Tongue (tissue), 2 donors: ENCODE measurements around the gene NUDT4. TPM values are rescaled to one million over a fixed set of nuclear protein-coding genes. Genes with fewer than 3 reads are reported as not detected.
"Not testable (repeated sequence)": the region's sequence is repeated elsewhere in the genome, so short reads cannot be mapped to it uniquely, and the experiment has no call there.

ENCODE experiments used
- DNase-seq: peaks from one replicate; pipeline ENCODE4 v3.0.0-alpha.2; 2015
- total RNA-seq: library from RNA; depleted of rRNA; stranded (reverse); fragments of >200 nt; gene quantifications from one replicate; pipeline ENCODE4 v1.2.3, GENCODE V29; 2014

The NUDT4 gene
- total RNA-seq, 1 donor from 2014 or later = 121 TPM

DNA sequence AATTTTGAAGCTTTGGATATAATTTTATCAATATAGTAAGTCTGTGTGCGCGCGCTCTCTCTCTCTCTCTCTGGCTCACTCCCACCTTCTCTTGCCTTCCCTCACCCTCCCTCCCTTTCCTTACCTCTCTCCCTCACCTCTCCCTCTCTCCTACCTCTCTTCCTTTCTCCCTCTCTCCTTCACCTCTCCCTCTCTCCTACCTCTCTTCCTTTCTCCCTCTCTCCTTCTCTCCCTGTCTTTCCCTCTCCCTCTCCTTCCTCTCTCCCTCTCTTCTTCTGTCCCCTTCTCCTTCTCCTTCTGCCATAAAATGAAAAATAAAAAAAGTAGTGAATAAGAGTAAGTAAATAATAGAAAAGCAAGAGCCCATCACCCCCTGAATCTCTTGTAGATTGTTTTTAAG is 9.0 kb upstream of the NUDT4 start:
- no peak for DNase-seq

DNA sequence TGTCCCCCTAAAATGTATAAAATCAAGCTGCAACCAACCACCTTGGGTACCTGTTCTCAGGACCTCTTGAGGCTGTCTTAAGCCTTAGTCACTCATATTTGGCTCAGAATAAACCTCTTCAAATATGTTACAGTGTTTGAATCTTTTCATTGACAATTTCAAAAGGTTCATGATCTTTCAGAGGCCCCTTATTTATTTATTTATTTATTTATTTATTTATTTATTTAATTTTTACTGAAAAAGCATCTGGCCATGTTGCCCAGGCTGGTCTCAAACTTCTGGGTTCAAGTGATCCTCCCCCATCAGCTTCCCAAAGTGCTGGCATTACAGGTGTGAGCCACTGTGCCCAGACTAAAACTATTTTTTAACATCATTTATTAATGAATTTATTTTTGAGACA is 8.2 kb upstream of the NUDT4 start:
- DNase-seq = no peak

DNA sequence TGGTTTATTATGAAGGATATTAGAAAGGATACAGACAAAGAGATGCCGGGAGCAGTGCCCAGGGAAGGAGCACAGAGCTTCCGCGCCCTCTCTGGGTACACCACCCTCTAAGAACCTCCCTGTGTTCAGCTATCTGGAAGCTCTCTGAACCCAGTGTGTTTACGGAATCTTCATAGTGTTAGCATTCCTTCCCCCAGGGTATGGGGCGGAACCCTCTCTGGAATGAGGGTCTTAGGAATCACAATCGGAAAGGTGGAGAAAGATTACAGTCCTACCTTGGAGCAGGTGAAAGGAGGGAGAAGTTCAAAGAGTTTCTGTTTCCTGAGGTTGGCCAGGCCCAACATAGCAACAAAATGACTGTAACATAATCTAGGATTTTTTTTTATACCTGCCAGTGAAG is 6.8 kb upstream of the NUDT4 start:
- no peak for DNase-seq

DNA sequence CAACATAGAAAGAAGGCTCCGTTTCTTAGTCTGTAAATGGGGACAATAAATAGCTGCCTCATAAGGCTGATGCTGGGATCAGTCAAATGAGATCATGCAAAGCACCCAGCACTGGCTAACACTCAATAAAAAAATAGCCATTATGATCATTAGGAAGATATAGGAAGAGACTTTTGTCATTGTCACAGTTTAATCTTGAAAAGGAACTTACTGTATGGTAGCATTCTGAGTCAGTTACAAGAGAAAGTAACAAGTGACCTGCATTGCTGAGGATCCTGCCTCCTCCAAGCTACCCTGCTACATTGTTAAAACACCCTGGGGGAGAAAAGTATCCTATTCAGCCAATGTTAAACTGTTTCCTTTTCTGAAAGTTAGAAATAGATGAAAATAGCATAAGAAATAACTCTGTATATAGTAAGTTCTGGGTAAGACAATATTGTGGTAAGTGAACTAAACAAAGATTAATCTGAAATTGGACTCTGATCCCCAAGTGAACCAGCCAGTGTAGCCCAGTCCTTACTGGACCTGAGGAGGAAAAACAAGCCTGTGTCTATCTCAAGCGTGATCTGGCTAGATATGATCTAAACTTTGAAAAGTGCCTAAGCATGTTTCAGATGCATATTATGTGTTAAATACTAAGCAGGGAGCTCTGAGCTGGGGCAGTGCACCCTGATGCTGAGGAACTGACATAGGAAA is 3.6 kb upstream of the NUDT4 start:
- DNase-seq = no peak

DNA sequence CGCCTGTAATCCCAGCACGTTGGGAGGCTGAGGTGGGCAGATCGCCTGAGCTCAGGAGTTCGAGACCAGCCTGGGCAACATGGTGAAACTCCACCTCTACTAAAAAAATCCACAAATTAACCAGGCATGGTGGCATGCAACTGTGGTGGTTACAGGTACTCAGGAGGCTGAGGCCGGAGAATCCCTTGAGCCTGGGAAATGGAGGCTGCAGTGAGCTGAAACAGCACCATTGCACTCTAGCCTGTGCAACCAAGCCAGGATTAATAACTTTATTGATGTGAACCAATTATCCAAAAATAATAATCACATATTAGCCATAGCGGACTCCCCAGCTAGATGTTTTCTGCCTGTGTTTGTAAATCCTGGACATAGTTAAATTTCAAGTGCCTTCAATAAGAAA is 1.8 kb upstream of the NUDT4 start:
- DNase-seq = no peak

DNA sequence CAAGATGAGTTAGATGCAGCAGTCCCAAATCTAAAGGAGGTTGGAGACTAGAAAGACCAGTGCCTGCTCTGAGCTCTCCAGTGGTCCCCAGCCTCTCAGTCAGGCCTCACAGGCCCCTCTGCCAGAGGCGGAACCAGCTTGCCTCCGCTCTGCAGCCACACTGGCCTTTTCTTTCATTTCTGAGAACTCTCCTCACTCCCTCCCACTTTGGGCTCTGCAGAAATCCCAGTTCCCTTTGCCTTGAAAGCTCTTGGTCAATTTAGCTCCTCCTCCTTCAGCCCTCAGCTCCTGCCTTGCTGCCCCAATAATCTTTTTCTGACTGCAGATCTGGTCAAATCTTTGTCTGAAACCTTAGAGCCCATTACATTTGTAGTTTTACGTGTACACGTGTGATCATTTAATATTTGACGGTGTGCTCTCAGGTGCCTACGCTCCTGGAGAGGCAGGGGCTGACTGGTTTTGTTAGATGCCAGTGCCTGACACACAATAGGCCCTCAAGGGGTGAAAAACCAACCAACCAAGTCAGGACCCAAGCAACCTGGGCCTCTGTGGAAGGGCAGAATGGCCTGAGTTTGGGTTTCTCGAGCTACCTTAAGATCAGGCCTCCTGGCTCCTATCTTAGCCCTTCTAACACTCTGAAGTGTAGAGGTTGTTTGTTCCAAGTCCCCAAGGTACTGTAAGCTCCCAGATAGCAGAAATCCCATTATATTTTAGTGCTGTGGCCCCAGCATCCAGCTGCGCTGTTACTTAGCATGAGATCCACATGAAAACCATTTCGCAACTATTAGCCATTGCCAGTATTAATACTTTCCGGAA is 1.1 kb upstream of the NUDT4 start:
- peak; percentile 58 for DNase-seq

DNA sequence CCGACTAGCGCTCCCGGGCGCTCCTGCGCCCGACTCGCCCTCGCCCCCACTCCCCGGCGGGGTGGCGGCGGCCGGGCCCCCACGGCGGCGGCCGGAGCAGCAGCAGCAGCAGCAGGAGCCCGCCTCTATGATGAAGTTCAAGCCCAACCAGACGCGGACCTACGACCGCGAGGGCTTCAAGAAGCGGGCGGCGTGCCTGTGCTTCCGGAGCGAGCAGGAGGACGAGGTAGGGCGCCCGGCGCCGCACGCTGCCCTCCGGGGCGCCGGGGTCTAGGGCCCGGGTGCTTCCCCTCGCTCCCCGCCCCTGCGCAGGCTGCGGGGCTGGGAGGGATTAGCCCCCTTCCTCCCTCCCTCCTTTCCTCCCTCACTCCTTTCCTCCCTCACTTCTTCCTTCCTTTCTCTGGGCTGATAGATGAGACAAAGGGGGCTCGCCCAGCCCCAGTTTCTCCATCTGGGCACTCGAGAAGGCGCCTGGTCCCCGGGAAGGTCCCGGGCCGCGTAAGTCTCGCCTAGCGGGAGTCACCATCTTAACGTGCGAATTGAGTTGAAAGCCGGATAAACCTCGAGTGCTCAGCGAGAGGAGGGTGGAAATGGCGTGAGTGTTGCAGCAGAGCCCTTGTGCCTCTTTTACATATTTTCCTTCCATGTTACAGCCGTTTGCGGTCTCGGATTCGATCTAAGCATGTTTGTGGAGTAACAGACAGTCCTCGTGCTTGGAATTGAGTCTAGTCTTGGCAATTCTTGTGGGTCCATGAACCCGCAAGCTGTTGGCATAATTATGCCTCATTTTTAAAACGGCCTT is 672 bp downstream of the NUDT4 start:
- DNase-seq = peak; percentile 76

DNA sequence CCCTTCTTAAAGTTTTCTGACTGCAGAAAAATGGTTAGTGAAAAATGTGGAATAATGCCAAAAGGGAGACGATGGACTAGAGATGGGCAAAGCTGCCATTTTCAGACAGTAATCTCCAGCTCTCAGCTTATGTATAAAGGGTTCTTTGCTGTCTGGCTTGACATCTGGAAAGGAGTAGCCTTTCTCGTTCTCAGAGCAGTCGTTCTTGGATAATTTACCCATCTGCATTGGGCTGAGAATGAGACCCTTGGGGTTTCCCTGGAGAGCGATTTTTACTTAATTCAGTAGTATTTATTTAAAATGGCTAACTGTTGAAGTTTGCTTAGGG is 1.2 kb downstream of the NUDT4 start:
- DNase-seq = peak; percentile 75

DNA sequence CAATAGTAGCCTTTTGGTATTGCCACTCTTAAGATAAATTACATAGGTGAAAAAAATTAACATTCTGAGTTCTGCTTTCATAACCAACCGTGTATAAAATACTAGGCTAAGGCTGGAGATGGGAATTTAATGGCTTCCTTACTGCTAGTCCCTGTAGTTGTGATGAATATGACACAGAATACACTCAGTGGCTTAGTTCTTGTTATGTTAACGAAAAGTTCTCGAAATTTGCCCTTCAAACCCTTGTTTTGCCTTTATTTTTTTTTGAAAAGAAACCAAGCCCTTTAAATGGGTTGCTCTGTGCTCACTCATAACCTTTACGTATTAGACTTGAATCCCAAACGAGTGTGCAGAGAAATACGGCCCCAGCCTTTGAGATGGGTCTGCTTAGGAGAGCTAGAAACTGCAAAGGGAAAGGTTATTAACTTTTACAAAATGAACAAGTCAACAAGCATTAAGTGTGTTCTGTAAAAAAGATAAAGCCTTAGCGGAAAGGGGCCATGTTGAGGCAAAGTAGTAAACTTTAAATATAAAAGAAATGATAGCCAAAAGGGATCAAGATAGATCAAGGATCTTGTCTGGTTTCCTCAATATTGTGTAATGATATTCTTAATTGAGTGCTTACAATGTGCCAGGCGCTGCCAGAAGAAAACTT is 1.7 kb downstream of the NUDT4 start:
- peak; percentile 62 for DNase-seq

DNA sequence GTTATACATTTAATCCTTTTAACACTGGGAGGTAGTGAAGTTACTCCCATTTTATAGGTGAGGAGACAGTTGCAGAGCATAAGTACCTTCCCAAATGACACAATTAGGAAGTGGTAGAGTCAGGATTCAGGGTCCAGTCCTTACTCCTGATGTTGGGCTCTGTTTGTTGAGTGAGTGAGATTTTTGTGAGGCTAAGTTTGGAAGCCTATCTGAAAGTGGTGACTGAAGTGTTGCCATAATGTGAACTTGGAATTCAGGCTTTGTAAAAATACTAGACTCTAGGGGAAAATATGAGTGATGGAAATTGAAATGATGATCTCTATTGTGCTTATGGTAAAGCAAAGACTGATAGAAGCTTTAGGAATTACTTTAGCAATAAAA is 2.2 kb downstream of the NUDT4 start:
- DNase-seq = peak; percentile 35

DNA sequence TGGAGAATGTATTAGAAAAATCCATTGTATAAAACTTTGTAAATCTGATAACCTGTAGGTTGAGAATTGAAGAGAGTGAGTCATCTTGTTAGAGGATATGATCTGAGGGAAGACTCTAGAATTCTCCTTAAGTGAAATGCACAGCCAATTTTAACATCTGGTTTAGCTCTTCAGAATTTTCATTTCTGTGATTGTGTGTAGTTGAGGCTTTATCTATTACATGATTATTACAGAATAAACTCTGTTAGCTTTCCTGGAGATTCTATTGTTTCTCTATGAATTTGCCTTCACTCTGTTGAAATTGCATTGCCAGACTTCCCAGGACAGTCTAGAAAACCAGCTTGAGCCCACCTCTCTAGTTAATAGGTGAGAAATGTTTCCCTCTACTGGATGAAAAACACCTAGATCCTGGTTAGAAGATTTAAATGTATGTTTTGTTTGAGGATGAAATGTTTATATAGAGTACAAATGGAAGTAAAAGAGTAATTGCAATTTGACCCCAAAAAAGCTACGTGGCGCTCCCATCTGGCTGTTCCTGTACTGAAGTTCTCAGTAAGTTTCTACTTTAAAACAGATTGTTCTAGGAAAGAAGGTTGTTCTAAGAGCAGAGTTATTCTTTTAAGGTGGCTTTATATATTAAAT is 2.9 kb downstream of the NUDT4 start:
- peak; percentile 76 for DNase-seq

DNA sequence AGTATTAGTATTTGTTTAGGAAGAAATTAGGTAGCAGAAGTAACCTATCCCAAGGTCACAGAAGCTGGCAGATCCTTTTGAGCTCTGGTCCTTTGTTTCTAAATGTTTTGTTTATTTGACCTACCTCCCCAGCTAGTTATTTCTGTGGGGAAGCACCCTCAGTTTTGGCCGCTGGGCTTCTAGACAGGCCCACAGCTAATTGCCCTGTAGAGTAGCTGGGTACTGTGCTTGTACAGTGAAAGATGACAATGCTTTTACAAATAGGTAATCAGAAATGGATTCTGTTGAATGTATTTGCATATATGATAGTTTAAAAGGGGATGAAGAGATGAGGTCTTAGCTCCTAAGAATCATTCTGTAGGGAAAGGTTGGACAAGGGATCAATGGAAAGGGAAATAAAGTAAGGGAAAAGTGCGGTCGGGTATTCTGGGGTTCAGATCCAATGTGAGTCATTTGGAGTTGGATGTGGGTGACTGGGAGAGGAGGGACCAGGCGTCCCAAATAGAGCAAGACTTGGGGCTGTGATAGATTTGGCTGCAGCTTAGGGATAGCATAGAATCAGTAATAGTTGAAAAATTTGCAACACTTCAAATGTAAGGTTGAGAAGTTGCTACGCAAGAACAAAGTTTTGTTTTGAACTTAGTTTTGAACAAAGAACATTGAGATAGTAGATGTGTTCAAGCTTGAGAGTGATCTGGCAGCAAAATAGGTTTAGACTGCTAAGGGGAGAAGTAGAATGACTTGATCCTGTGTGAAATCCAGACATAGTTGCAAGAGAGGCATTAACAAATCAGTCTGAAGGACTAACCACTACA is 3.6 kb downstream of the NUDT4 start:
- no peak for DNase-seq

DNA sequence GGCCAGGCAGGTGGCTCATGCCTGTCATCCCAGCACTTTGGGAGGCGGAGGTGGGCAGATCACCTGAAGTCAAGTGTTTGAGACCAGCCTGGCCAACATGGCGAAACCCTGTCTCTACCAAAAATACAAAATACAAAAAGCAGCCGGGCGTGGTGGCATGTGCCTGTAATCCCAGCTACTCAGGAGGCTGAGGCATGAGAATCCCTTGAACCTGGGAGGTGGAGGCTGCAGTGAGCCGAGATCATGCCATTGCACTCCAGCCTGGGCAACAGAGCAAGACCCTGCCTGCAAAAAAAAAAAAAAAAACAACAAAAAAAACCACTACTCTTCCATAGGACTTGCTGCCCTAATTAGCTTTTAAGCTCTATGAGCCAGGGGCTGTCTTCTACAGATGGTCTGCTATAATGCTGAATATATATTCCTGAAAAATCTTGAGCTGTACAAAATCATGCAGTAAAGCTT is 4.3 kb downstream of the NUDT4 start:
- not testable (repeated sequence) for DNase-seq

DNA sequence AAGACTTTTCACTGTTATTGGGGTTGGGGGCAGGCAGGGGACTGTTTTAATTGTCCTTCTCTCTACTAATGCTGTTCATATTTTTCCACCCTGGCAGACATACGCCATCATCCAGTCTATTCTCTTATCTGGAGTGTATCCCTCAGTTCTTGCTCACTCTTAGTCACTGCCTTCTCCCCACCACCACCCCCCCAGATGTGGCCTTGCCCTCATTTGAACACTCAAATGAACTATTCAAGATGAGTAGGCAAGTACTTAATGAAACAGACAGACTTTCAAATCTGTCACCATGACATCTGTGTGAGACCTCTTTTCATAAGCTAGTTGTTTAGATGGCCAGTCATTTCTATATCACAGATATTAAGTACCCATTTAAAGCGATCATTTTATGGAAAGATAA is 10.1 kb downstream of the NUDT4 start:
- no peak for DNase-seq

DNA sequence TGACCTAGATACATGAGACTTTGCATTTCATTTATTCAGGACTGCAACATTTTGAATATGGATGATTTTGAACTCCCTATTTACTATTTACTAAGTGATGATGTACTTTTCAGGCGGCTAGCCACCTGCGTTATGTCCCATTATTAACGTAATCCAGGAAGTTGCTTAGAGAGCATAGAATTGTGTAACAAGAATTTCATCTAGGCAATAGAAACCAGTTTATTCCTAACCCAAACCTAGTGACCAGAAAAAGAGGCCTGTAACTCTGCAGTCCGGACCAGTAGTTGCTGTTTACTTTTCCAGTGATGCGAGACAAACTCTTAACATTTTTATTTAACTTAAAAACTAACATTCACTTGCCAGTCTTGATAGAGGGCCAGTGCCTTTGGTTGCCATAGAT is 12.3 kb downstream of the NUDT4 start:
- no peak for DNase-seq

DNA sequence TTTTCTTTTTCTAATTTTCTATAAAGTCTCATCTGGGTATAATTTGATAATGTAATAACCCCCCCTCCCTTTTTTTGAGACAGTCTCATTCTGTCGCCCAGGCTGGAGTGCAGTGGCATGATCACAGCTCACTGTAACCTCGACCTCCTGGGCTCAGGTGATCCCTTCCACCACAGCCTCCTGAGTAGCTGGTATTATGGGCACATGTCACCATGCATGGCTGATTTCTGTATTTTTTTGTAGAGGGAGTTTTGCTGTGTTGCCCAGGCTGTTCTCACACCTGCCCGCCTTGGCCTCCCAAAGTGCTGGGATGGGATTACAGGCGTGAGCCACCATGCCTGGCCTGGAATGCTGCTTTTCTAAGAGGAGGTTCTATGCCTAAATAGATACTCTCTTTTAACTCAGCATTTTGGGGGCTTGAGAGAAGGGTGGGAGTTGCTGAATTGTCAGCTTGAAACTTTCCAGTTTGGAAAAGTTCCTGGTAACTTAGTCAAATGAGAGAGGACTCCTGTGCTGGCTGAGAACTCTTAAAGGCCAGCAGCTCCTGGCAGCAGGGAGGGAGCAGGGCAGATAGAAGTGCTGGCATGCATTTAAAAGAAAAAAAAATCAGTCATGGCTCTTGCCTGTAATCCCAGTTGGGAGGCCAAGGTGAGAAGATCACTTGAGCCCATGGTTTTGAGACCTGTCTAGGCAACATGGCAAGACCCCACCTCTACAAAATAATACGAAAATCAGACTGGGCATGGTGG is 13.0 kb downstream of the NUDT4 start:
- DNase-seq = no peak

DNA sequence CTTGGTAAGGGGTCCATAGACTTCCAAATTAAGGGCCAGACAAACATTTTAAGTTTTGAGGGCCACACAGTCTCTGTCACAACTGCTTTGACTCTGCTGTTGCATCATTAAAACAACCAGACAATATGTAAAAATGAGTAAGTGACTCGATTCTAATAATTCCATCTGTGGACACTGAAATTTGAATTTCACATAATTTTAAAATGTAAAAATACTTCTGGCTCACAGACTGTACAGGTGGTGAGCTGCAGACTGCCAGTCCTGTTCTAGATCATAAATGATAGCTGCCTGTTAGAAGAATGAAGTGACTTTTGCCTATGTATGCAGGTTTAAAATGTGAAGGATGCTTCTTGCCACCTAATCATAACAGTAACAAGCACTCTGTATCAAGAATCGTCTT is 15.7 kb downstream of the NUDT4 start:
- DNase-seq = no peak

DNA sequence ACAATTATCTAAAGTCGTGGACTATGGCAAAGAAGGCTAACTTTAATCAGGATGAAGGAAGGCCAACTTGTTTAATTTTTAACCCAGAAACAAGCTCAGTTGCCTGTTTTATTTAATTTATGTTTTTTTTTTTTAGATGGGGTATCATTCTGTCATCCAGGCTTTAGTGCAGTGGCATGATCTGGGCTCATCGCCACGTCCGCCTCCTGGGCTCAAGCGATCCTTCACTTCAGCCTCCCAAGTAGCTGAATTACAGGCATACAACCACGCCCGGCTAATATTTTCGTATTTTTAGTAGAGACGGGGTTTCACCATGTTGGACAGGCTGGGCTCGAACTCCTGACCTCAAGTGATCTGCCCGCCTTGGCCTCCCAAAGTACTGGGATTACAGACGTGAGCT is 19.7 kb downstream of the NUDT4 start:
- no peak for DNase-seq

DNA sequence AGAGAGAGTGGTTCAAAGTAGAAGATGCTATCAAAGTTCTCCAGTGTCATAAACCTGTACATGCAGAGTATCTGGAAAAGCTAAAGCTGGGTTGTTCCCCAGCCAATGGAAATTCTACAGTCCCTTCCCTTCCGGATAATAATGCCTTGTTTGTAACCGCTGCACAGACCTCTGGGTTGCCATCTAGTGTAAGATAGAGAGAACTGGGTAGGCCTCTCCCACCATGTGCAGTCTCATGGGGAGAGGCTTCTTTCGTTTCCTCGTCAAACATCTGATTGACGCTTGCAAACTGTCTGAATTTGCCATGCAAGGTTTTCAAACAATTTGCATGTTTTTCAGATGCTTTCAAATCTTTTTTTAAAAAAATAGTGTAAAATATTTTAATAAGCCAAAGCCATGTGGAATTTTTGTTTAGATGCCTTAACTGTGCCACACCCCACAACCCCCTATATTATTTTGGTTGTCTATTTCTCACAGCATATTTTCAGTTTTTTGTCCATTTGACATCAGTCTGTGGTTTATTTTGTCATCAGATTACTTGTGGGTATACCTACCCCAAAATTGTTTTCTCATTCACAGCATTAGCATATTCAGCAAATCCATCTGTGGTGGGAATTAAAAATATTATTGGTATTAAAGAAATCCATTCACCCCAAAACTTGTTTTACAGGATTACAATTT is 21.6 kb downstream of the NUDT4 start:
- DNase-seq = not testable (repeated sequence)
